Panc1 (cell line): ENCODE results near the gene HOXA4.

Experiments used
- CTCF ChIP-seq: fragments of 450-650 bp; IDR thresholded peaks from 2 replicates; pipeline ENCODE4 v1.5.1; 2017; ENCODE audit warnings: mild to moderate bottlenecking
- POLR2AphosphoS5 ChIP-seq: IDR thresholded peaks from 2 replicates; pipeline ENCODE4 v1.6.1; 2012; ENCODE audit warnings: mild to moderate bottlenecking, low read depth, low read length, moderate library complexity
- REST ChIP-seq, 2 experiments: IDR thresholded peaks; 2 replicates each; pipeline ENCODE4 v1.6.1; 2011 to 2012; ENCODE audit warnings: low read depth in 2 of 2, control low read depth in 1 of 2, low read length in 1 of 2, mild to moderate bottlenecking in 1 of 2, moderate library complexity in 1 of 2; ENCODE audit not compliant: insufficient read depth in 1 of 2
- SIN3A ChIP-seq: IDR thresholded peaks from 2 replicates; pipeline ENCODE4 v1.6.1; 2012; ENCODE audit warnings: low read depth, mild to moderate bottlenecking, low read length, moderate library complexity, borderline replicate concordance; ENCODE audit not compliant: insufficient read depth

GRCh38 chr7:27170426-27171324, 40.1 kb upstream of the HOXA4 start:
- no peak for TF ChIP-seq REST (IDR thresholded peaks at IDR 0.05; ENCODE audit: insufficient read depth in 1 of 2, low read depth in 2 of 2, low read length in 1 of 2)
- TF ChIP-seq CTCF = no peak
- no peak for TF ChIP-seq SIN3A
- no peak for TF ChIP-seq POLR2AphosphoS5
